Ishikawa (cell line): ENCODE results near the gene STYK1.

Source experiments
- CEBPB ChIP-seq: IDR thresholded peaks from 2 replicates; pipeline ENCODE4 v1.6.1; 2012
- CREB1 ChIP-seq: IDR thresholded peaks from 2 replicates; pipeline ENCODE4 v1.6.1; 2012; ENCODE audit warnings: low read depth
- EGR1 ChIP-seq: IDR thresholded peaks from 2 replicates; pipeline ENCODE4 v1.6.1; 2012
- EP300 ChIP-seq: IDR thresholded peaks from 2 replicates; pipeline ENCODE4 v1.6.1; 2012; ENCODE audit warnings: borderline replicate concordance
- MAX ChIP-seq: IDR thresholded peaks from 2 replicates; pipeline ENCODE4 v1.6.1; 2012
- NFIC ChIP-seq: IDR thresholded peaks from 2 replicates; pipeline ENCODE4 v1.6.1; 2012
- RAD21 ChIP-seq: IDR thresholded peaks from 2 replicates; pipeline ENCODE4 v1.6.1; 2012; ENCODE audit warnings: low read depth
- TAF1 ChIP-seq: IDR thresholded peaks from 2 replicates; pipeline ENCODE4 v1.6.1; 2012; ENCODE audit warnings: low read depth, mild to moderate bottlenecking
- TCF12 ChIP-seq: IDR thresholded peaks from 2 replicates; pipeline ENCODE4 v1.6.1; 2012; ENCODE audit warnings: low read depth
- TEAD4 ChIP-seq: IDR thresholded peaks from 2 replicates; pipeline ENCODE4 v1.6.1; 2012
- USF1 ChIP-seq: IDR thresholded peaks from 2 replicates; pipeline ENCODE4 v1.6.1; 2012
- YY1 ChIP-seq: IDR thresholded peaks from 2 replicates; pipeline ENCODE4 v1.6.1; 2012; ENCODE audit warnings: low read depth
- ZBTB7A ChIP-seq: IDR thresholded peaks from 2 replicates; pipeline ENCODE4 v1.6.1; 2012; ENCODE audit warnings: low read depth
- TF ChIP-seq, protein P1 (sequence below): IDR thresholded peaks from 2 replicates; pipeline ENCODE4 v1.6.1; 2012; ENCODE audit warnings: low read depth, mild to moderate bottlenecking

DNA sequence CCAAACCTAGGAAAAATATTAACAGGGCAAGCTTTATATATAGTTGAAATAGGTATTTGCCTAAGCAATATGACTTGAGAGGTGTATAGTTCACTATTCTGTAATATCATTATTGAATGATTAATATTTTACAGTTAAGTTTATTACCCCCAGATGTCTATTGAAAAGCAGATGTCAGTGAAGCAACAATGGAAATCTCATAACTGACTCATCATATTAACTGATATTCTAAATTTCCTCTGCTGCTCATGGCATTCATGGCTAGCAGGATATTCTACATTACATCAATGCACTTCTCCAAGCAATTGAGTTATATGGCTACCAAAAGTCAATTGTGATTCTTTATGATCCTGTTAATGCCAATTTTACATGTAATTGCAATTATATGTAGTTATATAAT is 50.7 kb downstream of the STYK1 start:
- no peak for TF ChIP-seq MAX
- TF ChIP-seq EP300 = no peak
- TF ChIP-seq, protein P1, sequence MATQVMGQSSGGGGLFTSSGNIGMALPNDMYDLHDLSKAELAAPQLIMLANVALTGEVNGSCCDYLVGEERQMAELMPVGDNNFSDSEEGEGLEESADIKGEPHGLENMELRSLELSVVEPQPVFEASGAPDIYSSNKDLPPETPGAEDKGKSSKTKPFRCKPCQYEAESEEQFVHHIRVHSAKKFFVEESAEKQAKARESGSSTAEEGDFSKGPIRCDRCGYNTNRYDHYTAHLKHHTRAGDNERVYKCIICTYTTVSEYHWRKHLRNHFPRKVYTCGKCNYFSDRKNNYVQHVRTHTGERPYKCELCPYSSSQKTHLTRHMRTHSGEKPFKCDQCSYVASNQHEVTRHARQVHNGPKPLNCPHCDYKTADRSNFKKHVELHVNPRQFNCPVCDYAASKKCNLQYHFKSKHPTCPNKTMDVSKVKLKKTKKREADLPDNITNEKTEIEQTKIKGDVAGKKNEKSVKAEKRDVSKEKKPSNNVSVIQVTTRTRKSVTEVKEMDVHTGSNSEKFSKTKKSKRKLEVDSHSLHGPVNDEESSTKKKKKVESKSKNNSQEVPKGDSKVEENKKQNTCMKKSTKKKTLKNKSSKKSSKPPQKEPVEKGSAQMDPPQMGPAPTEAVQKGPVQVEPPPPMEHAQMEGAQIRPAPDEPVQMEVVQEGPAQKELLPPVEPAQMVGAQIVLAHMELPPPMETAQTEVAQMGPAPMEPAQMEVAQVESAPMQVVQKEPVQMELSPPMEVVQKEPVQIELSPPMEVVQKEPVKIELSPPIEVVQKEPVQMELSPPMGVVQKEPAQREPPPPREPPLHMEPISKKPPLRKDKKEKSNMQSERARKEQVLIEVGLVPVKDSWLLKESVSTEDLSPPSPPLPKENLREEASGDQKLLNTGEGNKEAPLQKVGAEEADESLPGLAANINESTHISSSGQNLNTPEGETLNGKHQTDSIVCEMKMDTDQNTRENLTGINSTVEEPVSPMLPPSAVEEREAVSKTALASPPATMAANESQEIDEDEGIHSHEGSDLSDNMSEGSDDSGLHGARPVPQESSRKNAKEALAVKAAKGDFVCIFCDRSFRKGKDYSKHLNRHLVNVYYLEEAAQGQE = no peak
- no peak for TF ChIP-seq YY1
- TF ChIP-seq RAD21 = no peak
- no peak for TF ChIP-seq TEAD4
- TF ChIP-seq ZBTB7A = no peak
- no peak for TF ChIP-seq TAF1
- no peak for TF ChIP-seq CEBPB
- no peak for TF ChIP-seq NFIC
- no peak for TF ChIP-seq CREB1
- no peak for TF ChIP-seq EGR1
- no peak for TF ChIP-seq USF1
- TF ChIP-seq TCF12 = no peak
